Retinal pigment epithelial cell (primary cell): ENCODE results near the gene TMEM53.

ENCODE experiments used
- DNase-seq: peaks from one replicate; pipeline ENCODE4 v3.0.0-alpha.2; 2010; ENCODE audit warnings: low read depth
- H3K4me3 ChIP-seq: 2 replicates; pipeline ENCODE4 v1.5.1; 2011; ENCODE audit warnings: mild to moderate bottlenecking, low read length, control low read depth, moderate library complexity
- CTCF ChIP-seq: conservative IDR thresholded peaks from 2 replicates; pipeline ENCODE4 v1.5.1; 2011; ENCODE audit warnings: low read depth, low read length, control low read depth, inconsistent platforms

Gene TMEM53

GRCh38 chr1:44604157-44604955 lies 69.9 kb downstream of the TMEM53 start:
- H3K4me3 ChIP-seq: no peak overlapping the region
- no peak for DNase-seq
- TF ChIP-seq CTCF: no peak

GRCh38 chr1:44603718-44604117 lies 70.6 kb downstream of the TMEM53 start:
- no peak for TF ChIP-seq CTCF
- H3K4me3 ChIP-seq: no peak overlapping the region
- DNase-seq: no peak
